H1 (cell line): ENCODE results near the gene NSUN4.

ENCODE experiments used
- CTCF ChIP-seq, 3 experiments: IDR thresholded peaks; 1 replicate in 2 of 3; 2 replicates in 1 of 3; pipeline versions ENCODE4 v1.5.1 to v1.6.1; 2011; ENCODE audit warnings: low read length in 3 of 3, mild to moderate bottlenecking in 3 of 3, inconsistent platforms in 2 of 3, low read depth in 1 of 3, moderate library complexity in 1 of 3; ENCODE audit not compliant: insufficient read depth in 1 of 3; ENCODE audit errors: control extremely low read depth in 1 of 3
- JUND ChIP-seq: IDR thresholded peaks from 2 replicates; pipeline ENCODE4 v1.6.1; 2011; ENCODE audit warnings: mild to moderate bottlenecking, improper control_type of control experiment, low read length

DNA sequence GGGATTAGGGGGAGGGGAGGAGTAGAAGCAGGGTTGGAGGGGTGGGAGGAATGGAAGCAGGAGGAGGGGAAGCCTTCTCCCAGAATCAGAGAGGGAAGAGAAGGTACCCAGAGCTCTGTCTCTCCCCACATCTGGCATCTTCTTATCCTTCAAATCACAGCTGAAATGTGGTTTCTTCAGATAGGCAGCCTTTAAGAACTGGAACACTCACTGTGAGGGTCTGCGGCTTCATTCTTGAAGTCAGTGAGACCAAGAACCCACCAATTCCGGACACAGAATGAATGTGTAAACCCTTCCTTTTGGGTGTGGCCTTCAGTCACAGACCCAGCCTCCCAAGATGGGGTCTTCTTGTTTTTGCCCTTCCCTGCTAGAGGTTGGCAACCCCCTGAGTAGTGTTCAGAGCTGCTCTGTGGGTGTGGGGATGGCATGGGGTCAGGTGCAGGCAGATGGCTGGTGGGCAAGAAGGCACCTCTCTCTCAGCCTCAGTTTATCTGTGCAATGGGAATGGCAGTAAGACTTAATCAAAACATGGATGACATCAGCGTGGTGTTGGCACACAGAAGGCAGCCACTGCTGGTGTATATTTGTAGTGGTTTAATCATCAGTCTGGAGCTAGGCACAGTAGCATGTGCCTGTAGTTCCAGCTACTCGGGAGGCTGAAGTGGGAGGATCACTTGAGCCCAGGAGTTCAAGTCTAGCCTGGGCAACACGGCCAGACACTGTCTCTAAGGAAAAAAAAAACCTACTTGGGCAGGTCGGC, 60.7 kb downstream of the NSUN4 start:
- no peak for TF ChIP-seq CTCF (IDR thresholded peaks at IDR 0.05; ENCODE audit: control extremely low read depth in 1 of 3, insufficient read depth in 1 of 3, low read depth in 1 of 3, low read length in 3 of 3)
- no peak for TF ChIP-seq JUND
